Germinal center (tissue), 1 donor: Measurements from ENCODE around the gene FOXQ1.

Source experiments
- DNase-seq: peaks from one replicate; pipeline ENCODE4 v3.0.0; 2012; ENCODE audit warnings: mixed read lengths, low spot score

The FOXQ1 gene

DNA sequence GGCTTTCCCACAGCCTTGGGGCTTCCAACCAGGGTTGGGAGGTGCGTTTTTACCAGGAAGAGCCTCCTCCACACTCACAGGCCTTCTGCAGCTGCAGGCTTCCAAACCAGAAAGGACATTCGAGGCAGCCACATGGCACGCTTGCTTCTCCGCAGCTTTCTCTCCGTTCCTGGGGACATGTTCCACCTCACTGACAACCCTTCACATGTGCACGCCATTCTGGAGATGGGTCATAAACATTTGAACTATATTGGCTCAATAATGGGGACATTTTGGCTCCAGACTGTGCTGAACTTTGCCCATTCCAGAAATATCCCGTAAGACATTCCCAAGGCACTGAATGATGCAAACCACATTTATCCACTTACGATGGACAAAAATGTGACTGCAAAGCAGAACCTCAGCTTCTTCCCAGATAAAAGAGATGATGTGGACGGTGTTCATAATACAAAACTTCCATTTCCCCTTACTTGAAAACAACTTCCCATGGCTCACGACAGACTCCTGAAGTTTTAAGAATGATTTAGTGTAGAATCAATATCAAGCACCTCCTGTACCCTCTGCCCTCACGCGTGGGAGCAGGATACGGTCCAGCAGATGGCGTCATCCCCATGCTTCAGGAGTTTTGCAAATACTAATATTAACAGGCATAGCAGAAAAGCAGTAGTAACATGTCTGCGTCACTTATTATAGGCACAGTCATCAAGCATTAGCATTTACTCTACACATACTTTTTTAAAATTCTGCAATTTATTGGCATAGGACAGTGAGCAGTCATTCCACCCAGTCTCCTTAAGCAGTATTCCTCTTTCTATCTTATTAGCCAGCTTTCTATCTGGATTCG lies 52.1 kb downstream of the FOXQ1 start:
- no peak for DNase-seq
